Panc1 (cell line): ENCODE data around the gene BTRC. TPM values are rescaled to one million over a fixed set of nuclear protein-coding genes. Genes with fewer than 3 reads are reported as not detected.

Experiments used
- ATAC-seq: fragments of 200-7000 bp; cut with Tn5 transposase; 2 replicates; pipeline ENCODE4 v1.9.1; 2020; ENCODE audit warnings: mild to moderate bottlenecking, moderate library complexity
- BruUV-seq: library from RNA; stranded (reverse); fragments of 400-500 nt; replicated peaks from 2 replicates; lab custom pipeline; 2021; lab: Mats Ljungman, UMichigan
- CTCF ChIA-PET: fragments of 300-600 bp; sonication (Branson Sonifier 250); formaldehyde crosslinking; loops from one replicate; lab custom pipeline; 2022; ENCODE audit warnings: antibody characterized with exemption; lab: Charles Lee
- POLR2A ChIA-PET: fragments of 300-600 bp; sonication (Branson Sonifier 250); formaldehyde crosslinking; loops from one replicate; lab custom pipeline; 2022; ENCODE audit warnings: antibody characterized with exemption; lab: Charles Lee
- DNase-seq: peaks from one replicate; pipeline ENCODE4 v3.0.0-alpha.2; 2010; ENCODE audit warnings: low read depth, low spot score
- H3K27ac ChIP-seq: 2 replicates; pipeline ENCODE4 v1.5.1; 2011; ENCODE audit warnings: mild to moderate bottlenecking, low read length, inconsistent platforms
- H3K27me3 ChIP-seq: fragments of 200-500 bp; sonication (Bioruptor generic); 2 replicates; pipeline ENCODE4 v1.6.0; 2014; ENCODE audit warnings: low read length, inconsistent platforms; ENCODE audit not compliant: control insufficient read depth, insufficient read depth
- H3K36me3 ChIP-seq: fragments of 200-500 bp; sonication (Bioruptor generic); 2 replicates; pipeline ENCODE4 v1.5.1; 2014; ENCODE audit warnings: inconsistent platforms, mild to moderate bottlenecking, low read length, moderate library complexity; ENCODE audit not compliant: control insufficient read depth, insufficient read depth
- H3K4me1 ChIP-seq: 2 replicates; pipeline ENCODE4 v1.5.1; 2011; ENCODE audit warnings: inconsistent platforms, mild to moderate bottlenecking, low read length, moderate library complexity; ENCODE audit not compliant: control insufficient read depth, insufficient read depth
- H3K4me3 ChIP-seq, 2 experiments: 2 replicates each; pipeline ENCODE4 v1.5.1; 2011 to 2012; ENCODE audit warnings: low read depth in 2 of 2, low read length in 2 of 2, mild to moderate bottlenecking in 2 of 2, inconsistent platforms in 1 of 2, moderate library complexity in 1 of 2
- H3K9me3 ChIP-seq: fragments of 200-500 bp; sonication (Bioruptor generic); 2 replicates; pipeline ENCODE4 v1.5.1; 2014; ENCODE audit warnings: low read depth, mild to moderate bottlenecking, inconsistent platforms, low read length, moderate library complexity; ENCODE audit not compliant: control insufficient read depth, insufficient read depth
- POLR2AphosphoS5 ChIP-seq: IDR thresholded peaks from 2 replicates; pipeline ENCODE4 v1.6.1; 2012; ENCODE audit warnings: mild to moderate bottlenecking, low read depth, low read length, moderate library complexity
- SIN3A ChIP-seq: IDR thresholded peaks from 2 replicates; pipeline ENCODE4 v1.6.1; 2012; ENCODE audit warnings: low read depth, mild to moderate bottlenecking, low read length, moderate library complexity, borderline replicate concordance; ENCODE audit not compliant: insufficient read depth
- TCF7L2 ChIP-seq: IDR thresholded peaks from 2 replicates; pipeline ENCODE4 v1.6.1; 2011; ENCODE audit warnings: mild to moderate bottlenecking, low read depth, low read length, inconsistent platforms
- in situ Hi-C: cut with HindIII; loops from 2 replicates; pipeline ENCODE4 v1.10.0; 2016; ENCODE audit warnings: low sequenced_read_pairs, low pct_unique_long_range_greater_than_20kb
- intact Hi-C: fragments of 100-400 bp; cut with micrococcal nuclease; formaldehyde crosslinking; loops from one replicate; pipeline ENCODE4 v1.10.0; 2022; ENCODE audit not compliant: unreplicated experiment
- total RNA-seq: library from RNA; stranded (reverse); gene quantifications from one replicate; pipeline ENCODE4 v1.2.1, GENCODE V29; 2021; ENCODE audit not compliant: unreplicated experiment
- TF ChIP-seq, protein P1 (sequence below): fragments of 450-650 bp; IDR thresholded peaks from 2 replicates; pipeline ENCODE4 v1.5.1; 2017; ENCODE audit warnings: mild to moderate bottlenecking
- TF ChIP-seq, protein P2 (sequence below), 2 experiments: IDR thresholded peaks; 2 replicates each; pipeline ENCODE4 v1.6.1; 2011 to 2012; ENCODE audit warnings: low read depth in 2 of 2, control low read depth in 1 of 2, low read length in 1 of 2, mild to moderate bottlenecking in 1 of 2, moderate library complexity in 1 of 2; ENCODE audit not compliant: insufficient read depth in 1 of 2

The BTRC gene
- total RNA-seq, 1 experiment from 2014 or later = 22.1 TPM

DNA sequence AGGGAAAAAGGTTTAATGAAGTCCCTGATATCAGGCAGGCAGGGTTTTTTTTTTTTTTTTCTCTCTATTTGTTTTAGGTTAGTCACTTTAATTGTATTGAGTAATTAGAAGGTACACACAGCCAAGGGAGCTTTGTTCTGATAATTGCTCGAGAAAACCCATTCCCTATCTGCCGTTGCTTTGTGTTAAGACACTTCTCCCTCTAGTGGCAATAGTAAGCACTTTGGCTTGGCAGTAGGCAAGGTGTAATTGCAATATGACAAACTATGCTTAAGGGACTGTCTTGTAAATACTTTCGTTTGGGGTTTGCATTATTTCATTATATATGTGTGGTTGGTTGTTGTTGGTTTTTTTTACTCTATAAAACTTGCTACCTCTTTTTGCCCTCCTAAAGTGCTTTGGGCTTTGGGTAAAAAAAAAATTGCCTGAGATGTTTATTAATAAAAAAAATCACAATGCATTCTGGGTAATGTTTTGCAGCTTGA is 113.4 kb downstream of the BTRC start:
- in situ Hi-C loops = no loop called here
- ChIA-PET CTCF (interaction anchor here (0.6 to 1.4 kb wide), 19 partner anchors 11 to 345 kb away, joined by 3 to 13 read pairs (median 5); no protein-coding TSS in a partner anchor), POLR2A (interaction anchor here (0.5 to 1.1 kb wide), 3 partner anchors 122 to 175 kb away, joined by 3 to 5 read pairs (median 4); no protein-coding TSS in a partner anchor)
- TF ChIP-seq, protein P1, sequence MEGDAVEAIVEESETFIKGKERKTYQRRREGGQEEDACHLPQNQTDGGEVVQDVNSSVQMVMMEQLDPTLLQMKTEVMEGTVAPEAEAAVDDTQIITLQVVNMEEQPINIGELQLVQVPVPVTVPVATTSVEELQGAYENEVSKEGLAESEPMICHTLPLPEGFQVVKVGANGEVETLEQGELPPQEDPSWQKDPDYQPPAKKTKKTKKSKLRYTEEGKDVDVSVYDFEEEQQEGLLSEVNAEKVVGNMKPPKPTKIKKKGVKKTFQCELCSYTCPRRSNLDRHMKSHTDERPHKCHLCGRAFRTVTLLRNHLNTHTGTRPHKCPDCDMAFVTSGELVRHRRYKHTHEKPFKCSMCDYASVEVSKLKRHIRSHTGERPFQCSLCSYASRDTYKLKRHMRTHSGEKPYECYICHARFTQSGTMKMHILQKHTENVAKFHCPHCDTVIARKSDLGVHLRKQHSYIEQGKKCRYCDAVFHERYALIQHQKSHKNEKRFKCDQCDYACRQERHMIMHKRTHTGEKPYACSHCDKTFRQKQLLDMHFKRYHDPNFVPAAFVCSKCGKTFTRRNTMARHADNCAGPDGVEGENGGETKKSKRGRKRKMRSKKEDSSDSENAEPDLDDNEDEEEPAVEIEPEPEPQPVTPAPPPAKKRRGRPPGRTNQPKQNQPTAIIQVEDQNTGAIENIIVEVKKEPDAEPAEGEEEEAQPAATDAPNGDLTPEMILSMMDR = peak; percentile 87; the same call in 1 of the 2 replicates
- TF ChIP-seq, protein P2, sequence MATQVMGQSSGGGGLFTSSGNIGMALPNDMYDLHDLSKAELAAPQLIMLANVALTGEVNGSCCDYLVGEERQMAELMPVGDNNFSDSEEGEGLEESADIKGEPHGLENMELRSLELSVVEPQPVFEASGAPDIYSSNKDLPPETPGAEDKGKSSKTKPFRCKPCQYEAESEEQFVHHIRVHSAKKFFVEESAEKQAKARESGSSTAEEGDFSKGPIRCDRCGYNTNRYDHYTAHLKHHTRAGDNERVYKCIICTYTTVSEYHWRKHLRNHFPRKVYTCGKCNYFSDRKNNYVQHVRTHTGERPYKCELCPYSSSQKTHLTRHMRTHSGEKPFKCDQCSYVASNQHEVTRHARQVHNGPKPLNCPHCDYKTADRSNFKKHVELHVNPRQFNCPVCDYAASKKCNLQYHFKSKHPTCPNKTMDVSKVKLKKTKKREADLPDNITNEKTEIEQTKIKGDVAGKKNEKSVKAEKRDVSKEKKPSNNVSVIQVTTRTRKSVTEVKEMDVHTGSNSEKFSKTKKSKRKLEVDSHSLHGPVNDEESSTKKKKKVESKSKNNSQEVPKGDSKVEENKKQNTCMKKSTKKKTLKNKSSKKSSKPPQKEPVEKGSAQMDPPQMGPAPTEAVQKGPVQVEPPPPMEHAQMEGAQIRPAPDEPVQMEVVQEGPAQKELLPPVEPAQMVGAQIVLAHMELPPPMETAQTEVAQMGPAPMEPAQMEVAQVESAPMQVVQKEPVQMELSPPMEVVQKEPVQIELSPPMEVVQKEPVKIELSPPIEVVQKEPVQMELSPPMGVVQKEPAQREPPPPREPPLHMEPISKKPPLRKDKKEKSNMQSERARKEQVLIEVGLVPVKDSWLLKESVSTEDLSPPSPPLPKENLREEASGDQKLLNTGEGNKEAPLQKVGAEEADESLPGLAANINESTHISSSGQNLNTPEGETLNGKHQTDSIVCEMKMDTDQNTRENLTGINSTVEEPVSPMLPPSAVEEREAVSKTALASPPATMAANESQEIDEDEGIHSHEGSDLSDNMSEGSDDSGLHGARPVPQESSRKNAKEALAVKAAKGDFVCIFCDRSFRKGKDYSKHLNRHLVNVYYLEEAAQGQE (IDR thresholded peaks at IDR 0.05; ENCODE audit: insufficient read depth in 1 of 2, low read depth in 2 of 2, low read length in 1 of 2) = no peak
- TF ChIP-seq SIN3A = no peak
- TF ChIP-seq TCF7L2 = no peak
- Histone ChIP-seq H3K9me3 (no peaks in the 10 kb centered on the region), H3K4me1 (peaks cover 5% of the 10 kb centered on the region; the same call in 1 of the 2 replicates), H3K4me3 (no peak overlapping the region), H3K36me3 (no peaks in the 10 kb centered on the region), H3K27me3 (no peaks in the 10 kb centered on the region), H3K27ac (no peak overlapping the region)
- ATAC-seq = peak; percentile 94
- intact Hi-C loops = no loop called here
- peak; percentile 76 for DNase-seq
- BruUV-seq = no TSS peak

DNA sequence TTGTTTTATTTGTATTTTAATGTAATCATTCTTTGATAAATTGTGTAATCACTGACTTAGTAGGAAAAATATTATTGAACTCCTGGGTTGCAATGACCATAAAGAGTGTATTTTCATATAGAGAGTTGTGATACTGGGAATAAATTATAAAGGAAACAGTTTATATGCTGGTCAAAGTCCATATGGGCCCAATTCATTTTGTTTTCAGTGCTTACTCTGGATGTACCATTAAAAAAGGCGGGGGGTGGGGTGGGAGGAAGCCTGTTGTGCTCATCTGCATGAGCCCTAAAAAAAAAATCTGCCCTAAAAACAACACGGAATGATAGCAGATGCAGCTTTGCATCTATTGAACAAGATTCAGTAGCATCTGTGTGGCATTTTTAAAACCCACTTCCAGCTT is 114.2 kb downstream of the BTRC start:
- DNase-seq (no peak), ATAC-seq (no peak)
- intact Hi-C loops = no loop called here
- TF ChIP-seq SIN3A (no peak), TCF7L2 (no peak), POLR2AphosphoS5 (no peak)
- TF ChIP-seq, protein P1 = no peak
- TF ChIP-seq, protein P2 (IDR thresholded peaks at IDR 0.05; ENCODE audit: insufficient read depth in 1 of 2, low read depth in 2 of 2, low read length in 1 of 2) = no peak
- peaks cover 5% of the 10 kb centered on the region; the same call in 1 of the 2 replicates for H3K4me1 ChIP-seq
- in situ Hi-C loops = no loop called here
- H3K9me3 ChIP-seq = no peaks in the 10 kb centered on the region
- CTCF ChIA-PET = interaction anchor here (0.9 to 1.4 kb wide), 2 partner anchors 167 to 345 kb away, joined by 7 to 8 read pairs; no protein-coding TSS in a partner anchor
- POLR2A ChIA-PET = interaction anchor here (0.6 to 1.1 kb wide), 2 partner anchors 121 to 316 kb away, joined by 3 to 4 read pairs; no protein-coding TSS in a partner anchor
- no peaks in the 10 kb centered on the region for H3K36me3 ChIP-seq
- H3K27ac ChIP-seq = no peak overlapping the region
- no TSS peak for BruUV-seq
- no peaks in the 10 kb centered on the region for H3K27me3 ChIP-seq
- H3K4me3 ChIP-seq = no peak overlapping the region
